T-helper 2 cell (primary cell): ENCODE data around the gene RPA4.
"Not testable (repeated sequence)": the region's sequence is repeated elsewhere in the genome, so short reads cannot be mapped to it uniquely, and the experiment has no call there.

ENCODE experiments used
- DNase-seq, 5 experiments: peaks; one replicate each; pipeline versions ENCODE4 v3.0.0 to v3.0.0-alpha.2; 2012 to 2022
- total RNA-seq, 2 donors: gene quantifications; one replicate each; lab custom pipeline; 2026; lab: John Stamatoyannopoulos, UW

RPA4 gene, protein sequence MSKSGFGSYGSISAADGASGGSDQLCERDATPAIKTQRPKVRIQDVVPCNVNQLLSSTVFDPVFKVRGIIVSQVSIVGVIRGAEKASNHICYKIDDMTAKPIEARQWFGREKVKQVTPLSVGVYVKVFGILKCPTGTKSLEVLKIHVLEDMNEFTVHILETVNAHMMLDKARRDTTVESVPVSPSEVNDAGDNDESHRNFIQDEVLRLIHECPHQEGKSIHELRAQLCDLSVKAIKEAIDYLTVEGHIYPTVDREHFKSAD
- total RNA-seq: 0 to 0.67 reads per million in 2 donors

GRCh38 chrX:96883608-96884007, at the start of gene RPA4:
RPA4 (plus strand) TSS chrX:96883908; CDS start chrX:96884311, 403 bp downstream.
- no peak for DNase-seq

GRCh38 chrX:96834137-96834536, 49.6 kb upstream of the RPA4 start:
- DNase-seq: no peak

DNA sequence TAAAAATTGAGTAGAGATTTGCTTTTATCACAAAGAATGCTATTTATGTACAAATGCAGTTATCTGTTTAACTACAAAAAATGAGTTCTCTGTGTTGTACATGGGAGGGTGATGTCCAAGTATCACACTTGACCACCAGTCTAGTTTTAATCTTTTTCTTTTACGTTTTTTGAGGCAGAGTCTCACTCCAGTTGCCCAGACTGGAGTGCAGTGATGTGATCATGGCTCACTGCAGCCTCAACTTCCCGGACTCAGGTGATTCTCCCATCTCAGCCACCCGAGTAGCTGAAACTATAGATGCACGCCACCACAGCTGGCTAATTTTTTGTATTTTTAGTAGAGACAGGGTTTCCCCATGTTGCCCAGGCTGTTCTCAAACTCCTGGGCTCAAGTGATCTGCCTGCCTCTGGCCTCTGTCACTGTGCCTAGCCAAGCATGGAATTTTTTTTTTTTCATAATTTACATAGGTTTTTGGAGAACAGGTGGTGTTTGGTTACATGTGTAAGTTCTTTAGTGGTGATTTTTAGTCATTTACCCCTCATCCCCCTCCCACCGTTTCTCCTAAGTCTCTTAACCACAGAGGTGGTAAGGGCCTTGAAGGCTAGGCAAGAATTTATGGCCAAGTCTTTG, 47.9 kb upstream of the RPA4 start:
- no peak for DNase-seq

- no peak for DNase-seq
Observed at GRCh38 chrX:96837808-96838207, 45.9 kb upstream of the RPA4 start.

GRCh38 chrX:96838537-96838936, 45.2 kb upstream of the RPA4 start:
- DNase-seq: no peak

DNA sequence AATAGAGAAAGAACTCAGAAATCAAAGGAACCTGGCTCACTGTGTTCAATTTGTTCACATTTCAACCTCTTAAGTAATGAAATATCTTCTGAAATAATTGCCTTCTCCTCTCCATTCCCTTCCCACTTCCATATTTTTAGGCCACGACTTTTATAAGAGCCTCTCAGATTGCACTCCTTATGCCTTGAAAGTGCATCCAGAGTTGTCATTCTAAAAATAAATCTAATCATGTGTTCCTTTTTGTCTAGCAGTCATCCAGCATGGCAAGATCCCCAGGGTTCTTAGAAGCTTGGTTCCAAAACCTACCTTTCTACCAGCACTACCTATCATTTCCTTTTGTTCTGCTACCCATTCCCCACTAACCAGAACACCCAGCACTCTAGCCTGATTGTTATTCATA, 42.4 kb upstream of the RPA4 start:
- DNase-seq: no peak

DNA sequence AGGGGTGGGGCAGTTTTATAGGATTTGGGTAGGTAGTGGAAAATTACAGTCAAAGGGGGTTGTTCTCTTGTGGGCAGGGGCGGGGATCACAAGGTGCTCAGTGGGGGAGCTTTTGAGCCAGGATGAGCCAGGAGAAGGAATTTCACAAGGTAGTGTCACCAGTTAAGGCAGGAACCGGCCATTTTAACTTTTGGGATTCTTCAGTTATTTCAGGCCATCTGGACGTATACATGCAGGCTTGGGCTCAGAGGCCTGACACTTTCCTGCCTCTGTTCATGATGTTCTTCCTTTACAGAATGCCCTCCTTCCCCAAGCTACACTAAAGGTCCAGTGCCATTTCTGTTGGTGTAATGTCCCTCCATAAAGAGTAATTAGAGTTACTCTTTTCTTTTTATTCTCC, 41.8 kb upstream of the RPA4 start:
- DNase-seq: not testable (repeated sequence)

DNA sequence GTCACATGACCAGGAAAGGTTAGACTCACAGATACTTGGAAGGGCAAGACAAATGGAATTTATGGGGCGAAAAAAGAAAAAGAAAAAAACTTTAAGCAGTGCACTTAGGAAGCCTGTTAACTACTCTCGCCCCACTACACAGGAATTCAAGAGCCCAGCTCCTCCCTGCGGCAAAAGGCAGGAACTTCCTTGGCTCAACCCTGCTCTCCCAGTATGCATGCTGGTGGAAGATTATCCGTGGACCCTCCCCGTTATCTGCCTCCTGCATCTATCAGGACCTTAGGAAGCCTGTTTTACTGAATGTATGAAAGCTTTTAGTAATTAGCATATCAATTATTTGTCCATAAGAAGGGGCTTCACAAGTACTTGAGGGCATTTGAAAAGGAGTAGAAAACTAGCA, 40.1 kb upstream of the RPA4 start:
- no peak for DNase-seq

- DNase-seq: no peak
Observed at GRCh38 chrX:96846841-96847240, 36.9 kb upstream of the RPA4 start.

DNA sequence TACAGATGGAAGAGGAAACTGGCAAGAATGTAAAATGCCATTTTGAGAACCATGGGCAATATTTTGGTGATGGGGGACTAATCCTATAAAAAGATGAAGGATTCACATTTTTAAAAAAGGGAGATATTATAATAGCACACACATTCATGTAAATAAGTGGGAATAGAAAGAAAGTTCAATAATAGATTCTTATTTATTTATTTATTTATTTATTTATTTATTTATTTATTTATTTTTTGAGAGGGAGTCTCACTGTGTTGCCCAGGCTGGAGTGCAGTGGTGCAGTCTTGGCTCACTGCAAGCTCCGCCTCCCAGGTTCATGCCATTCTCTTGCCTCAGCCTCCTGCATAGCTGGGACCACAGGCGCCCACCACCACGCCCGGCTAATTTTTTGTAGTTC, 24.3 kb upstream of the RPA4 start:
- not testable (repeated sequence) for DNase-seq

DNA sequence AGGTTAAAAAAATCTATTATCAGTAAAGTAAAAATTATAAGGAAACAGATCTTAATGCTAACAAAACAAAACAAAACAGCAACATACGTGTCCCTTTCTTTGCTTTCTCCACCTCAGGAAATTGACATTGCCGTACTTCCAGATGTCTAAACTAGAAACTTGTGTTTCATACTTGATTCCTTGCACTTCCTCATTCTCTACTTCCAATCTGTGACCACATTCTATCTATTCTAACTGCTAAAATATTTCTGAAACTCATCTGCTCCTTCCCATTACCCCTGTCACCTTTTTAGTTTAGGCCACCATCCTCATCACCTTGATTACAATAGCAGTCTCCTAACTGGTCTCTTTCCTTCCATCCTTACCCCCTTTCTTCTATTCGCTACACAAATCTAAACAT, 22.5 kb upstream of the RPA4 start:
- DNase-seq: no peak

- DNase-seq: no peak
Observed at GRCh38 chrX:96861661-96862060, 22.0 kb upstream of the RPA4 start.

- DNase-seq: no peak
Observed at GRCh38 chrX:96884027-96884426, 319 bp downstream of the RPA4 start.

- no peak for DNase-seq
Observed at GRCh38 chrX:96889726-96890125, 6.0 kb downstream of the RPA4 start.

DNA sequence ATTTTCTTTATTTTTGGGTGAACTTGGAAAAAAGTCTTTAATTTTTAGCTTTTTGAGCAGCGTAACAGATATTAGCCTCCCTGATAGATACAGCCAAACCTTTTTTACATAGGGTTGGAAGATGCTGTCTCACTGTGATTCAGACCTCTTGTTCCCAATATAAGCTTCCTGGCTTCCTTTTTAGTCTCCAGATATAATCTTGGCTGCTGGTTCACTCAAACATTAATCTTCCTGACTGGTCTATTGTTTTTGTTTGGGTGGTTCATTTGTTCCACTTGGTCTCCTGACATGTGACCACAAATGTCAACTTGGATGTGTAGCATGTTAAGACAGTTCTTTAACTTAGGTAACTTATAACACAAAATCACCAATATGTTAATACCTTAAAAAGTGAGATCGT, 23.0 kb downstream of the RPA4 start:
- no peak for DNase-seq

- DNase-seq: no peak
Observed at GRCh38 chrX:96907516-96908272, 24.0 kb downstream of the RPA4 start.

GRCh38 chrX:96909291-96909690, 25.6 kb downstream of the RPA4 start:
- no peak for DNase-seq

DNA sequence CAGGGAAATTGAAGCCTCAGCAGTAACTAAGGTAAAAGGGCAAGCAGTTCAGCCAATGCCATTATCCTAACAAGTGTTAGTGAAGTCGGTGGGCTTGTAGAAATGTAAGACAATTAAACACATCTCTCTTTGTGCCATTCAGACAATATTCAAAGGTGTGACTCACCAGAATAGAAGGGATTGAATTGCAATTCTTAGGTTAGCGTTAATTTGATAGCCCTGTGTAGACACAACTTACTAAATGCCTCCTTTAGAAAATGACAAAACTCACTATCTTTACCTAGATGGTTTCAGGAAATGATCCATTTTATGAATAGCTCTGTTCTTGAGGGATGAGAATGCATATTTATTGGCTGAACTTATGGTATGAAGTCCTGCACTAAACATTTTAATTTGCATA, 35.2 kb downstream of the RPA4 start:
- no peak for DNase-seq

GRCh38 chrX:96919672-96920071, 36.0 kb downstream of the RPA4 start:
- DNase-seq: no peak

DNA sequence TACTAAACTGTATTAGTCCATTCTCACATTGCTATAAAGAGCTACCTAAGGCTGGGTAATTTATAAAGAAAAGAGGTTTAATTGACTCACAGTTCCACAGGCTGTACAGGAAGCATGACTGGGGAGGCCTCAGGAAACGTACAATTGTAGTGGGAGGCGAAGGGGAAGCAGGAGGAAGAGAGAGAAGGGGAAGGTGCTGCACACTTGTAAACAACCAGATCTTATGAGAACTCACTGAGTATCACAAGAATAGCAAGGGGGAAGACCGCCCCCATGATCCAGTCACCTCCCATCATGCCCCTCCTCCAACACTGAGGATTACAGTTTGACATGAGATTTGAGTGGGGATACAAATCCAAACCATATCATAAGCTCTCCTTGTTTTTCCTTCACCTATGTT, 40.9 kb downstream of the RPA4 start:
- DNase-seq: no peak

GRCh38 chrX:96929036-96929435, 45.3 kb downstream of the RPA4 start:
- DNase-seq: no peak
